Hematopoietic multipotent progenitor cell treated with erythropoietin and hydrocortisone succinate and interleukin-3 and kit ligand, for 8 days (in vitro differentiated cells): ENCODE results near the gene ANKRD17.
A peak's percentile ranks its signal among the peaks of the same experiment; 100 is the strongest.

ENCODE experiments used
- DNase-seq: peaks from one replicate; pipeline ENCODE4 v3.0.0-alpha.2; 2015

ANKRD17 gene

DNA sequence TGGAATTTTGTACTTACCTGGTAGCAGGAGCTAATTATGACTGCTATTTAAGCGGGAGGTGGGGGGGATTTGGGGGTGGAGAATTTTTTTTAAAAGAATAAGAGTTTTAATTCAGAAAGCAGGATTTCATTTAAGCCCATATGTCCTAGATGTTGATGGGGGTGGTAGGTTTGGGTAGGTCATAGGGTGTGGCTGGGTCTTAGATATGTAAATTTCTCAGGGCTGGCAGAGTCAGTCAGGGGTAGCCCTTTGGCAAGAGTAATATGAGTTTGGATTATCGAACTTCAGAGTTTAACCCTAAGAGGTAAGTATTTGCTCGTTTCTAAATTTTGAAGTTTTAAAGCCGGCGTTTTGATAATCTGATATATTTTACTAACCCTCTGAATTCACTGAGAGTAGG is 153.9 kb downstream of the ANKRD17 start:
- no peak for DNase-seq

- DNase-seq, result peak; percentile 32
These were observed 154.6 kb downstream of the ANKRD17 start for GRCh38 chr4:73103799-73104503.

DNA sequence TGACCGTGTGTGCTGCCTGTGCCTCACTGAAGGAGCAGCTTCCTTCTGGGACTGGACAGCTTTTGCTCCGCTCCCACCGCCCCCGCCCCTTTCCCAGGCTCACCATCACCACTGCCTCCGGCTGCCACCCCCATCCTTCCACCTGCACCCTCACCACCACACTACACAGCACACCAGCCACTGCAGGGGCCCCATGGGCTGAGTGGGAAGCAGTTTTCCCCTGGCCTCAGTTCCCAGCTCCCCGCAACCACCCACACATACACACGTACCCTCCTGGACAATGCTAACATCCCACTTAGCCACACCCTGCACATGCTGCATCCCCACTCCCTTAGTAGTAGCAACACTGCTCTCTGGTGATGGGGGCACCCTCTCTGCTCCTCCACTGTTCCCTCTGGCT is 159.5 kb downstream of the ANKRD17 start:
- no peak for DNase-seq

- no peak for DNase-seq
These were observed 159.9 kb downstream of the ANKRD17 start for GRCh38 chr4:73098713-73099112.

GRCh38 chr4:73098016-73098415 is 160.6 kb downstream of the ANKRD17 start:
- no peak for DNase-seq

DNA sequence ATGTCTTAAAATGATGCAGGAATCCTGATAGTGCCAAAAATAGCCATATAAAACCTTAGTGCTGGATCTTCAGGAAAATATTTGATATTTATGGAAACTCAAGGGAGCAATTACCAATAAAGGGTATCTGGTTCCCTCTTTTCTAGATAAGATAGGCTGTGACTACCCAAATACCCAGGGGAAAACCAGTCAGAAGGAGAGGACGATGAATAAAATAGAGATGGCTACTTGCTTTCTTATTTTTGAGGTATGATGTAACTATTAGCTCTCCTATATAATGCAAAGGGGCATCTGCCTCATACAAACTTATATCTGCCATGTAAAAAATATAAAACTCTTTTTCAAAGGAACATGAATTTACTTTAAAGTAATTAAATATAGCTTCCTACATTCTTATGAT is 165.7 kb downstream of the ANKRD17 start:
- no peak for DNase-seq

GRCh38 chr4:73090738-73091137 is 167.9 kb downstream of the ANKRD17 start:
- no peak for DNase-seq

DNA sequence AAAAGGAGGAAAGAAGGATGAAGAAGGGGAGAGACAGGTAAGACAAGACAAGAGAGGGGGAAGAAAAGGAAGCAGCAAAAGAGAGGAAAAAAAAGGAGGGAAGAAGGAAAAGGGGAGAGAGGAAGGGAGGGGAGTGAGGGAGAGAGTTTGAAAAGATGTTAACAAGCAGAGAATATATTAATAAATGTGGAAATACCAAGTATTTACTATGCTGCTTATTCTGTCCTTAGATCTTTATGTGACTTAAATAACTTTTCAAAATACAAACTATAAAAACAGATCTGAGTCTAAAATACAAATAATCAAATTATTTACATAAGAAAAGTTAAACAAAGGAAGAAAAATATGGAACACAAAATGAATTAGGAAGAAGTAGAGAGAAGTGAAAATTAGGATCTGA is 170.7 kb downstream of the ANKRD17 start:
- DNase-seq, result no peak

DNA sequence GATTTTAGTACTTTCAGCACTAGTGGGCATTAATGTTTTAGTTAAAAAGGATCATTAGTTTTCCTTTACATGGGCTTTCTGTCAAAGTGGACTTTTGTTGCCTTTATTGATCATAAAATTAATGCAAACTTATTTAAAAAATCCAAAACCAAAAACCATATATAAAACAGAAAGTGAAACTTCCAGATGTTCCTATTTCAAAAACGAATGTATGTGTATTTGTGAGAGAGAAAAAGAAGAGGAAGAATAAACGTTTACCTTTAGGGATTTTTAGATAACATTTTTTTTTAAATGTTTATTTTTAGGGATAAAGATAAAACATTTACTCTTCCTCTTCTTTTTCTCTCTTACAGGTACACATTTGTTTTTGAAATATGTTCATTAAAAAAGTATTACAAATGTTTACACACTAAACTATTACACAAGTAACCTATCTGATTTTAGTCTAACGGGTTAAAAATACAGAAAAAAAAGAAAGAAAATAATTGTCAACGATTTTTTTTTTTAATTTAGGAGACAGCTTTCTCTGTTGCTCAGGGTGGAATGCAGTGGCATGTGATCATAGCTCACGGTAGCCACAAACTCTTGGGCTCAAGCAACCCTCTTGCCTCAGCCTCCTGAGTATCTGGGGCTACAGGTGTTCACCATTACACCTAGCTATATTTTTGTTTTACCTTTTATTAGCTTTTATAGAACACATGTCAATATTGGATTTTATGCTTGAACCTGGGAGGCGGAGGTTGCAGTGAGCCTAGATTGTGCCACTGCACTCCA is 172.3 kb downstream of the ANKRD17 start:
- DNase-seq, result no peak

- DNase-seq, result no peak
These were observed 177.8 kb downstream of the ANKRD17 start for GRCh38 chr4:73080789-73081188.

GRCh38 chr4:73075832-73076231 is 182.8 kb downstream of the ANKRD17 start:
- no peak for DNase-seq

GRCh38 chr4:73070074-73070390 is 188.6 kb downstream of the ANKRD17 start:
- DNase-seq, result no peak

- peak; percentile 99 for DNase-seq
These were observed 189.1 kb downstream of the ANKRD17 start, which contains the start of gene COX18 for GRCh38 chr4:73069338-73070073. COX18 (minus strand) TSS chr4:73069716; CDS start chr4:73069649, 67 bp downstream.

DNA sequence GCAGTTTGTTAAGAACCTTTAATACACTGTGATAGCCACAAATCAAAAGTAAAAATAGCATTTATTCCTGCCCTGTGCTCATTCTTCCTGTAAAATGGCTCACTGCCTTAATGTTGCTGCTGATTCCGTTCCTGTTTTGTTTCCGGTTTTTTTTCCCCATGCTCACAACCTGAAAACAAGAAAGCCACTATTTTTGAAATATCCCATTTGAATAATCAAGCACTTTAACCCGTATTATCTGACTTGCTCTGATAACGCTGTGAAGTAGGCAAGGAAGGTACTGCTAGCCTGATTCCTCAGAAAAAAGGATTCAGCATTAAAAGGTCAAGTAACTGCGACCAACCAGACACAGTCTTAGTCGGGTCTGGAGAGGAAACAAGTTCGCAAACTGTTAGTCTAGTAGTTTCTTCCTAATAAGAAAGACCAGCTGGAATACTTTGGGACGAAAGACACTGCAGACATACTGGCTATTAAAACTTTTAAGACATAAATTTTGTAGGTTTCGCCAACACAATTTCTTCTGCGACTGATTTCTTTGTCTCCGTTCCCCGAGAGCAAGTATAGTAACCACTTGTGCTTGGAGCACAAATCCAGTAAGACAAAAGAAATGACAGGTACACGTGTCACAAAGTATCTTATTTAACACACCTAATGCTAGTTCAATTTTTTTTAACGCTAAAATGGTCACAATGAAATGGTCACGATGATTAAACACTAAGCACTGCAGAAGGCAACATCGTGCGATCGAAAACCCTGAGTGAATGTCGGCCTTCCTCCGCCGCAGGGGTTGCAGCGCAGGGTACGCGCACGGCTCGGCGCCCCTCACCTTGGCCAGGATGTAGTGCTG is 189.9 kb downstream of the ANKRD17 start:
- peak; percentile 75 for DNase-seq

DNA sequence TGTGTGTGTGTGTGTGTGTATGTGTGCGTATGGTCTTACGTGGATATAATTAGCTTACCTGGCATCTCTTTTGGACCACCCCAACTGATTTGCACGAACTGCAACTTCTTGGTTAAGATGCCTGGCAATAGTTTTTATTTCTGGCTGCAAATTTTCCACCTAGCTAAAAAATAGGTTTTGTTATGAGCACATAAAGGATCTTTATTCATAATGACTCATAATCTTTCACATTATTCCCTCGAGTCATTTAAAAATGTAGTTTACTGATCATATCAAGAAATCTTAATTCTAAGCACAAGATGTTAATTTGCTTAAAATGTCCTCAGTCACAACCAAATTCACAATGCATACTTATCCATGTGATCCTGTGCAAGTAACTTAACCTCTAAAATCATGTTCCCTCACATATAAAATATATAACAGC is 190.6 kb downstream of the ANKRD17 start:
- DNase-seq, result no peak

DNA sequence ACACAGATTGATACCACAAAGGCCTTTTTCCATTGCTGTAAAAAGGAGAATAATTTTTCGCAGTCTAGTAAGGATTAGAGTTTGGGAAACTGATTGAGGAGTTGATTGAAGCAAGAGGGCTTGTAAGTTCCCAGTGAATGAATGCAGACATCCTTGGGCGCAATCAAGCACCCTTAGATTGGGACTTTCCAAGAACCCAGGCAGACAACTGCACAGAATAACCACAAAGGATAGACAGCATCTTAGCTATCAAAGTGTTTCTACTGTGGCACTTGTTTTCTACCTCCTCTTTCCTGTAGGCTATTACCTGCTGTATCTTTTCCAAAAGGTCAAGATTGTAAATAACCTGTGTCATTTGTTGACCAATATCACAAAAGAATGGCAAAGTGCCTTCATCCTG is 191.7 kb downstream of the ANKRD17 start:
- DNase-seq, result peak; percentile 20

DNA sequence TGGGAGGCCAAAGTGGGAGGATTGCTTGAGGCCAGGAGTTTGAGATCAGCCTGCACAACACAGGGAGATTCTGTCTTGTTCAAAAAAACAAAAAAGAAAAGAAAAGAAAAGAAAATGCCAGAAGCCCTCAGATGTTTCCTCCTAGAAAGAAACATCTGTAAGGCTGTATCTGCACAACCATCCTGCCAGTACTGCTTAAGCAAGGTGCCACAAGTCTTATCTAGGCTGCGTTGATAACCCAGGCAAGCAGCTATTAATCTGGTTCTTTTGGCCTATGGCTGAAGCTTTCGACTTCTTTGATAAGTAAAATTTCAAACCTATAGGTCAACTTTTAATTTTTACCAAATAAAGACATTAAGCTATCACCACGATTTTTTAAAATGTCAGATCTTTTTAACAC is 192.2 kb downstream of the ANKRD17 start:
- peak; percentile 64 for DNase-seq

DNA sequence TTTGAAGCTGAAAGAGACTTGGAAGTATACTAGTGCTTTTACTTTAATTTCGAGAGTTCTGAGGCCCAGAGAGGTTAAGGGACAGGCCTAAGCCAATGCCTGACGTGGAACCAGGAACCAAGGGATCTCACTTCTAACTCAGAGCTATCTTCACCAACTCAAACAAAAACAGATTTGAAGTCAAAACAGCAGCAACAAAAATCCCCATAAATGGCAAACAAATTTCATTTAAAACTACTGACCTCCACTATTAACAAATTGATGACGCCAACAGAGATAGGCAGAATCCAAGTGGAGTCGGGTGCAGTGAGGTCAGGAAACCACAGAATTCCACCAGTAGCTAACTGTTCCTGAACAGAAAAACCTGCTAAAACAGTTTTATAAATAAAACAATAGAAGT is 194.1 kb downstream of the ANKRD17 start:
- no peak for DNase-seq

- DNase-seq, result no peak
These were observed 203.2 kb downstream of the ANKRD17 start for GRCh38 chr4:73055241-73055897.

- no peak for DNase-seq
These were observed 204.6 kb downstream of the ANKRD17 start for GRCh38 chr4:73053974-73054480.

GRCh38 chr4:73053076-73053475 is 205.5 kb downstream of the ANKRD17 start:
- no peak for DNase-seq

GRCh38 chr4:73051625-73052024 is 207.0 kb downstream of the ANKRD17 start:
- DNase-seq, result no peak
